HG02759 (cell line): ENCODE data around the gene VPS26C.
A peak's percentile ranks its signal among the peaks of the same experiment; 100 is the strongest.
"Not testable (repeated sequence)": the region's sequence is repeated elsewhere in the genome, so short reads cannot be mapped to it uniquely, and the experiment has no call there.

Source experiments
- ATAC-seq: cut with Tn5 transposase; IDR thresholded peaks from one replicate; pipeline ENCODE4 v1.9.1; 2021; ENCODE audit warnings: mild to moderate bottlenecking, moderate library complexity; ENCODE audit not compliant: unreplicated experiment

VPS26C gene

GRCh38 chr21:37267269-37268185 lies at the start of gene VPS26C:
Gene VPS26C, minus strand, starts transcription at chr21:37267334. Its CDS starts 40 bp downstream, at chr21:37267294.
- peak; percentile 91 for ATAC-seq

- not testable (repeated sequence) for ATAC-seq
Measured at GRCh38 chr21:37316072-37316471, 48.9 kb upstream of the VPS26C start.

- ATAC-seq, result no peak
Measured at GRCh38 chr21:37300114-37300751, 33.1 kb upstream of the VPS26C start.

GRCh38 chr21:37297364-37297763 lies 30.2 kb upstream of the VPS26C start:
- no peak for ATAC-seq

- no peak for ATAC-seq
Measured at GRCh38 chr21:37294679-37295078, 27.5 kb upstream of the VPS26C start.

- ATAC-seq, result no peak
Measured at GRCh38 chr21:37292941-37293340, 25.8 kb upstream of the VPS26C start.

- no peak for ATAC-seq
Measured at GRCh38 chr21:37292041-37292440, 24.9 kb upstream of the VPS26C start.

- ATAC-seq, result not testable (repeated sequence)
Measured at GRCh38 chr21:37283191-37283710, 16.1 kb upstream of the VPS26C start.

GRCh38 chr21:37282602-37283001 lies 15.5 kb upstream of the VPS26C start:
- ATAC-seq, result not testable (repeated sequence)

GRCh38 chr21:37281993-37282392 lies 14.9 kb upstream of the VPS26C start:
- no peak for ATAC-seq

GRCh38 chr21:37281579-37281978 lies 14.4 kb upstream of the VPS26C start:
- no peak for ATAC-seq

GRCh38 chr21:37279271-37279670 lies 12.1 kb upstream of the VPS26C start:
- ATAC-seq, result not testable (repeated sequence)

GRCh38 chr21:37278199-37278598 lies 11.1 kb upstream of the VPS26C start:
- ATAC-seq, result no peak

- ATAC-seq, result no peak
Measured at GRCh38 chr21:37276377-37276776, 9.2 kb upstream of the VPS26C start.

GRCh38 chr21:37273911-37274690 lies 7.0 kb upstream of the VPS26C start:
- no peak for ATAC-seq

GRCh38 chr21:37273440-37273839 lies 6.3 kb upstream of the VPS26C start:
- no peak for ATAC-seq

GRCh38 chr21:37272897-37273296 lies 5.8 kb upstream of the VPS26C start:
- no peak for ATAC-seq

- ATAC-seq, result no peak
Measured at GRCh38 chr21:37270576-37271365, 3.6 kb upstream of the VPS26C start.

- ATAC-seq, result no peak
Measured at GRCh38 chr21:37269481-37269880, 2.3 kb upstream of the VPS26C start.

GRCh38 chr21:37268186-37268503 lies 1.0 kb upstream of the VPS26C start:
- ATAC-seq, result no peak
